Measurements from ENCODE around the gene PYGM. TPM values are rescaled to one million over a fixed set of nuclear protein-coding genes. Genes with fewer than 3 reads are reported as not detected.

PYGM gene
- total RNA-seq, 4 donors from 2014 or later = 2.1 to 25.9 (median 12.2) TPM

GRCh38 chr11:64731601-64732000 is 28.2 kb downstream of the PYGM start:
- ATAC-seq (ENCODE audit: low FRiP score) (no peak), DNase-seq (ENCODE audit: low spot score) (no peak)
- no peak for TF ChIP-seq CTCF (IDR thresholded peaks at IDR 0.05)

GRCh38 chr11:64729851-64730382 is 29.9 kb downstream of the PYGM start:
- no peak for ATAC-seq (ENCODE audit: low FRiP score)
- no peak for TF ChIP-seq CTCF (IDR thresholded peaks at IDR 0.05)
- DNase-seq (ENCODE audit: low spot score) = no peak

GRCh38 chr11:64728757-64729365 is 30.9 kb downstream of the PYGM start:
- no peak for TF ChIP-seq CTCF (IDR thresholded peaks at IDR 0.05)
- DNase-seq (ENCODE audit: low spot score) (no peak), ATAC-seq (ENCODE audit: low FRiP score) (no peak)

- DNase-seq (ENCODE audit: low spot score) (no peak), ATAC-seq (ENCODE audit: low FRiP score) (no peak)
- no peak for TF ChIP-seq CTCF (IDR thresholded peaks at IDR 0.05)
Measured at GRCh38 chr11:64726867-64727530, 32.8 kb downstream of the PYGM start.

GRCh38 chr11:64726211-64726641 is 33.5 kb downstream of the PYGM start:
- TF ChIP-seq CTCF (IDR thresholded peaks at IDR 0.05) = no peak
- DNase-seq (ENCODE audit: low spot score) (no peak), ATAC-seq (ENCODE audit: low FRiP score) (no peak)

GRCh38 chr11:64724863-64725532 is 34.8 kb downstream of the PYGM start:
- DNase-seq (ENCODE audit: low spot score) = no peak
- ATAC-seq (ENCODE audit: low FRiP score) = no peak
- TF ChIP-seq CTCF (IDR thresholded peaks at IDR 0.05) = no peak
